Endothelial cell of umbilical vein (primary cell): ENCODE data around the gene EPHB6. TPM values are rescaled to one million over a fixed set of nuclear protein-coding genes. Genes with fewer than 3 reads are reported as not detected.

ENCODE experiments used
- BruUV-seq: library from RNA; stranded (reverse); fragments of 400-500 nt; replicated peaks from 2 replicates; lab custom pipeline; 2021; lab: Mats Ljungman, UMichigan
- CTCF ChIA-PET: fragments of 300-600, 350-600 bp; sonication (Branson Sonifier 250); formaldehyde crosslinking; loops from one replicate; lab custom pipeline; 2021; ENCODE audit warnings: antibody characterized with exemption, inconsistent platforms; lab: Charles Lee
- POLR2A ChIA-PET: fragments of 300-600, 350-600 bp; sonication (Branson Sonifier 250); formaldehyde crosslinking; loops from one replicate; lab custom pipeline; 2021; ENCODE audit warnings: antibody characterized with exemption, inconsistent platforms; lab: Charles Lee
- DNase-seq: peaks from one replicate; pipeline ENCODE4 v3.0.0-alpha.2; 2011; ENCODE audit warnings: low read depth, low spot score
- FAIRE-seq: peaks from 2 replicates; lab custom pipeline; 2011; peaks lifted over from hg19 to GRCh38; lab: Jason Lieb, UNC
- H2AFZ ChIP-seq: 2 replicates; pipeline ENCODE4 v1.6.0; 2012; ENCODE audit warnings: low read depth, low read length, control low read depth, inconsistent platforms
- H3K27ac ChIP-seq: 2 replicates; pipeline ENCODE4 v1.5.1; 2011; ENCODE audit warnings: low read depth, mild to moderate bottlenecking, control low read depth, low read length, moderate library complexity; ENCODE audit not compliant: insufficient read depth
- H3K27me3 ChIP-seq, 2 experiments: 2 replicates each; pipeline versions ENCODE4 v1.6.0 to v1.6.1; 2011; ENCODE audit warnings: low read length in 2 of 2, mixed read lengths in 1 of 2; ENCODE audit not compliant: control insufficient read depth in 2 of 2, insufficient read depth in 2 of 2
- H3K36me3 ChIP-seq, 2 experiments: 2 replicates in 1 of 2; 3 replicates in 1 of 2; pipeline ENCODE4 v1.5.1; 2011; ENCODE audit warnings: low read length in 2 of 2, mild to moderate bottlenecking in 1 of 2, moderate library complexity in 1 of 2; ENCODE audit not compliant: control insufficient read depth in 2 of 2, insufficient read depth in 2 of 2; ENCODE audit errors: extremely low read depth in 1 of 2
- H3K4me1 ChIP-seq: 3 replicates; pipeline ENCODE4 v1.5.1; 2011; ENCODE audit warnings: mild to moderate bottlenecking, low read length; ENCODE audit not compliant: control insufficient read depth, insufficient read depth; ENCODE audit errors: extremely low read depth
- H3K4me2 ChIP-seq: 2 replicates; pipeline ENCODE4 v1.6.1; 2011; ENCODE audit warnings: low read length, control low read depth, mixed read lengths; ENCODE audit not compliant: insufficient read depth
- H3K4me3 ChIP-seq, 3 experiments: fragments of 200-600 bp in 1 of 3; sonication (generic), shearing (Covaris generic) in 1 of 3; replicated peaks in 1 of 3; 2 replicates each; pipeline ENCODE4 v1.5.1; 2011 to 2016; ENCODE audit warnings: control low read depth in 3 of 3, low read length in 3 of 3, mild to moderate bottlenecking in 2 of 3, inconsistent platforms in 1 of 3, low read depth in 1 of 3, moderate library complexity in 1 of 3; ENCODE audit not compliant: insufficient read depth in 1 of 3
- H3K79me2 ChIP-seq: 2 replicates; pipeline ENCODE4 v1.6.0; 2012; ENCODE audit warnings: low read length, inconsistent platforms; ENCODE audit not compliant: control insufficient read depth, insufficient read depth
- H3K9ac ChIP-seq: replicated peaks from 2 replicates; pipeline ENCODE3; 2011; ENCODE audit warnings: low read length, control low read depth; ENCODE audit not compliant: insufficient read depth; ENCODE audit errors: extremely low read depth
- H3K9me1 ChIP-seq: replicated peaks from 3 replicates; pipeline ENCODE4 v1.6.0; 2011; ENCODE audit warnings: mild to moderate bottlenecking, low read length; ENCODE audit not compliant: control insufficient read depth, insufficient read depth; ENCODE audit errors: extremely low read depth
- H3K9me3 ChIP-seq: replicated peaks from 2 replicates; pipeline ENCODE4 v1.5.1; 2012; ENCODE audit warnings: low read length, inconsistent platforms; ENCODE audit not compliant: control insufficient read depth, insufficient read depth
- H4K20me1 ChIP-seq: replicated peaks from 2 replicates; pipeline ENCODE3; 2011; ENCODE audit warnings: mild to moderate bottlenecking, low read length; ENCODE audit not compliant: control insufficient read depth, insufficient read depth; ENCODE audit errors: extremely low read depth
- JUN ChIP-seq: IDR thresholded peaks from 2 replicates; pipeline ENCODE4 v1.6.1; 2011; ENCODE audit warnings: borderline replicate concordance, low read depth; ENCODE audit not compliant: insufficient read length, insufficient read depth
- MAX ChIP-seq: IDR thresholded peaks from 2 replicates; pipeline ENCODE4 v1.6.1; 2011; ENCODE audit not compliant: insufficient read depth, insufficient read length
- POLR2AphosphoS5 ChIP-seq: IDR thresholded peaks from 2 replicates; pipeline ENCODE4 v1.6.1; 2012; ENCODE audit warnings: low read depth, mild to moderate bottlenecking, control low read depth, low read length, moderate library complexity; ENCODE audit not compliant: insufficient read depth
- dilution Hi-C: fragments of 300-500 bp; cut with MboI; formaldehyde crosslinking; loops from one replicate; pipeline ENCODE4 v1.15.0; 2019; ENCODE audit warnings: low sequenced_read_pairs; ENCODE audit not compliant: extremely low pct_ligation_motif_present
- intact Hi-C: fragments of 100-400 bp; cut with micrococcal nuclease; formaldehyde crosslinking; loops from one replicate; pipeline ENCODE4 v1.10.0; 2022
- polyA plus RNA-seq, 4 experiments: library from polyadenylated mRNA; depleted of rRNA in 3 of 4; stranded (reverse) in 3 of 4; unstranded in 1 of 4; fragments of >200 nt; gene quantifications; 2 replicates each; pipeline versions ENCODE4 v1.2.1 to v1.2.3, GENCODE V29; 2011 to 2012; ENCODE audit warnings: missing spikeins in 1 of 4
- total RNA-seq: library from RNA; stranded (reverse); gene quantifications from 2 replicates; pipeline ENCODE4 v1.2.3, GENCODE V29; 2021
- TF ChIP-seq, protein P1 (sequence below), 2 donors: IDR thresholded peaks; 1 replicate in 1 of 2; 2 replicates in 1 of 2; pipeline ENCODE4 v1.5.1; 2011; ENCODE audit warnings: low read length in 2 of 2, mild to moderate bottlenecking in 2 of 2, moderate library complexity in 2 of 2, control low read depth in 1 of 2, inconsistent platforms in 1 of 2, low read depth in 1 of 2; ENCODE audit not compliant: insufficient read depth in 1 of 2; ENCODE audit errors: extremely low read depth in 1 of 2

The EPHB6 gene
- total and polyA plus RNA-seq, 2 donors (not counting 3 experiments of a cell fraction or from before 2014, with no cell fraction given), result 0.86 to 2.9 TPM

GRCh38 chr7:142874837-142875236 lies 20.0 kb downstream of the EPHB6 start:
- ChIA-PET CTCF (no interaction called here), POLR2A (no interaction called here)
- intact Hi-C loops (no loop called here), dilution Hi-C loops (no loop called here)
- BruUV-seq, result no TSS peak
- H3K9me3 ChIP-seq, result no peaks in the 10 kb centered on the region
- H3K9ac ChIP-seq, result no peak overlapping the region
- H3K27me3 ChIP-seq, result peaks cover 0 to 2% of the 10 kb centered on the region in 2 experiments
- DNase-seq (no peak), FAIRE-seq (no peak)
- H3K27ac ChIP-seq, result no peak overlapping the region
- no peak overlapping the region for H3K4me3 ChIP-seq
- no peak for TF ChIP-seq POLR2AphosphoS5
- TF ChIP-seq, protein P1, sequence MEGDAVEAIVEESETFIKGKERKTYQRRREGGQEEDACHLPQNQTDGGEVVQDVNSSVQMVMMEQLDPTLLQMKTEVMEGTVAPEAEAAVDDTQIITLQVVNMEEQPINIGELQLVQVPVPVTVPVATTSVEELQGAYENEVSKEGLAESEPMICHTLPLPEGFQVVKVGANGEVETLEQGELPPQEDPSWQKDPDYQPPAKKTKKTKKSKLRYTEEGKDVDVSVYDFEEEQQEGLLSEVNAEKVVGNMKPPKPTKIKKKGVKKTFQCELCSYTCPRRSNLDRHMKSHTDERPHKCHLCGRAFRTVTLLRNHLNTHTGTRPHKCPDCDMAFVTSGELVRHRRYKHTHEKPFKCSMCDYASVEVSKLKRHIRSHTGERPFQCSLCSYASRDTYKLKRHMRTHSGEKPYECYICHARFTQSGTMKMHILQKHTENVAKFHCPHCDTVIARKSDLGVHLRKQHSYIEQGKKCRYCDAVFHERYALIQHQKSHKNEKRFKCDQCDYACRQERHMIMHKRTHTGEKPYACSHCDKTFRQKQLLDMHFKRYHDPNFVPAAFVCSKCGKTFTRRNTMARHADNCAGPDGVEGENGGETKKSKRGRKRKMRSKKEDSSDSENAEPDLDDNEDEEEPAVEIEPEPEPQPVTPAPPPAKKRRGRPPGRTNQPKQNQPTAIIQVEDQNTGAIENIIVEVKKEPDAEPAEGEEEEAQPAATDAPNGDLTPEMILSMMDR (IDR thresholded peaks at IDR 0.05; ENCODE audit: extremely low read depth in 1 of 2, insufficient read depth in 1 of 2, low read depth in 1 of 2, low read length in 2 of 2), result no peak
- no peaks in the 10 kb centered on the region for H3K9me1 ChIP-seq
- H4K20me1 ChIP-seq, result no peaks in the 10 kb centered on the region
- H3K79me2 ChIP-seq, result no peaks in the 10 kb centered on the region
- H2AFZ ChIP-seq, result no peak overlapping the region
- no peak overlapping the region for H3K4me2 ChIP-seq
- no peaks in the 10 kb centered on the region for H3K36me3 ChIP-seq
- no peaks in the 10 kb centered on the region for H3K4me1 ChIP-seq

GRCh38 chr7:142875456-142875855 lies 20.6 kb downstream of the EPHB6 start:
- Histone ChIP-seq H3K27ac (no peak overlapping the region), H3K9me3 (no peaks in the 10 kb centered on the region), H3K4me1 (no peaks in the 10 kb centered on the region), H3K27me3 (peaks cover 0 to 2% of the 10 kb centered on the region in 2 experiments), H3K9ac (no peak overlapping the region), H3K4me2 (no peak overlapping the region), H3K79me2 (no peaks in the 10 kb centered on the region), H2AFZ (no peak overlapping the region), H3K4me3 (no peak overlapping the region), H3K36me3 (no peaks in the 10 kb centered on the region), H4K20me1 (no peaks in the 10 kb centered on the region), H3K9me1 (no peaks in the 10 kb centered on the region)
- intact Hi-C loops, result no loop called here
- TF ChIP-seq, protein P1 (IDR thresholded peaks at IDR 0.05; ENCODE audit: extremely low read depth in 1 of 2, insufficient read depth in 1 of 2, low read depth in 1 of 2, low read length in 2 of 2), result no peak
- TF ChIP-seq JUN (no peak), MAX (no peak)
- no peak for FAIRE-seq
- dilution Hi-C loops, result no loop called here
- ChIA-PET CTCF (no interaction called here), POLR2A (no interaction called here)
- no peak for DNase-seq
- BruUV-seq, result no TSS peak
